GM06990 (cell line): ENCODE measurements around the gene FBXO41.

ENCODE experiments used
- DNase-seq: peaks from one replicate; pipeline ENCODE4 v3.0.0-alpha.2; 2011; ENCODE audit not compliant: insufficient read length; ENCODE audit errors: extremely low read depth
- H3K27me3 ChIP-seq: replicated peaks from 2 replicates; pipeline ENCODE4 v1.6.0; 2011; ENCODE audit warnings: low read length; ENCODE audit not compliant: control insufficient read depth, insufficient read depth
- H3K36me3 ChIP-seq: 2 replicates; pipeline ENCODE4 v1.5.1; 2011; ENCODE audit warnings: low read length; ENCODE audit not compliant: control insufficient read depth, insufficient read depth
- H3K4me3 ChIP-seq: replicated peaks from 2 replicates; pipeline ENCODE4 v1.5.1; 2011; ENCODE audit warnings: low read depth, mild to moderate bottlenecking, control low read depth, low read length
- CTCF ChIP-seq: IDR thresholded peaks from 2 replicates; pipeline ENCODE4 v1.5.1; 2011; ENCODE audit warnings: low read length, control low read depth, mild to moderate bottlenecking, inconsistent platforms; ENCODE audit not compliant: insufficient read depth, poor library complexity, severe bottlenecking

The FBXO41 gene

GRCh38 chr2:73262108-73262651 is 22.1 kb downstream of the FBXO41 start:
- no peak overlapping the region for H3K4me3 ChIP-seq
- no peaks in the 10 kb centered on the region for H3K27me3 ChIP-seq
- peaks cover 32% of the 10 kb centered on the region for H3K36me3 ChIP-seq
- TF ChIP-seq CTCF, result no peak
- DNase-seq, result no peak

GRCh38 chr2:73260338-73260984 is 23.8 kb downstream of the FBXO41 start:
- H3K36me3 ChIP-seq, result peaks cover 31% of the 10 kb centered on the region
- H3K27me3 ChIP-seq, result no peaks in the 10 kb centered on the region
- TF ChIP-seq CTCF, result peak; percentile 46
- DNase-seq, result no peak
- no peak overlapping the region for H3K4me3 ChIP-seq

GRCh38 chr2:73259704-73260337 is 24.5 kb downstream of the FBXO41 start:
- Histone ChIP-seq H3K27me3 (no peaks in the 10 kb centered on the region), H3K4me3 (no peak overlapping the region), H3K36me3 (peaks cover 33% of the 10 kb centered on the region)
- DNase-seq, result no peak
- TF ChIP-seq CTCF, result no peak

- no peak for TF ChIP-seq CTCF
- H3K4me3 ChIP-seq, result no peak overlapping the region
- no peaks in the 10 kb centered on the region for H3K27me3 ChIP-seq
- DNase-seq, result no peak
- H3K36me3 ChIP-seq, result peaks cover 33% of the 10 kb centered on the region
Measured at GRCh38 chr2:73259276-73259675, 25.0 kb downstream of the FBXO41 start.

GRCh38 chr2:73258913-73259215 is 25.4 kb downstream of the FBXO41 start:
- TF ChIP-seq CTCF, result no peak
- DNase-seq, result no peak
- H3K27me3 ChIP-seq, result no peaks in the 10 kb centered on the region
- H3K36me3 ChIP-seq, result peaks cover 32% of the 10 kb centered on the region
- H3K4me3 ChIP-seq, result no peak overlapping the region
